Measurements from ENCODE around the gene TULP4. TPM values are rescaled to one million over a fixed set of nuclear protein-coding genes. Genes with fewer than 3 reads are reported as not detected.
"Not testable (repeated sequence)": the region's sequence is repeated elsewhere in the genome, so short reads cannot be mapped to it uniquely, and the experiment has no call there.

TULP4 gene
- total RNA-seq, 1 donor from 2014 or later: 105 TPM

- H3K27me3 ChIP-seq (ENCODE audit: control insufficient read depth, insufficient read depth, low read length): no peaks in the 10 kb centered on the region
- TF ChIP-seq CTCF (IDR thresholded peaks at IDR 0.05; ENCODE audit: insufficient read depth, low read length, poor library complexity, severe bottlenecking): no peak
- H3K4me3 ChIP-seq (ENCODE audit: low read depth, low read length): no peak overlapping the region
- no peak for DNase-seq (ENCODE audit: low read depth)
- H3K36me3 ChIP-seq (ENCODE audit: control insufficient read depth, insufficient read depth, low read length): no peaks in the 10 kb centered on the region
Observed at GRCh38 chr6:158290040-158290439, 22.2 kb upstream of the TULP4 start.

- Histone ChIP-seq H3K27me3 (ENCODE audit: control insufficient read depth, insufficient read depth, low read length) (no peaks in the 10 kb centered on the region), H3K4me3 (ENCODE audit: low read depth, low read length) (no peak overlapping the region), H3K36me3 (ENCODE audit: control insufficient read depth, insufficient read depth, low read length) (no peaks in the 10 kb centered on the region)
- no peak for DNase-seq (ENCODE audit: low read depth)
- no peak for TF ChIP-seq CTCF (IDR thresholded peaks at IDR 0.05; ENCODE audit: insufficient read depth, low read length, poor library complexity, severe bottlenecking)
Observed at GRCh38 chr6:158290659-158291058, 21.6 kb upstream of the TULP4 start.

GRCh38 chr6:158292016-158292415 is 20.2 kb upstream of the TULP4 start:
- no peak overlapping the region for H3K4me3 ChIP-seq (ENCODE audit: low read depth, low read length)
- DNase-seq (ENCODE audit: low read depth): no peak
- H3K27me3 ChIP-seq (ENCODE audit: control insufficient read depth, insufficient read depth, low read length): no peaks in the 10 kb centered on the region
- no peaks in the 10 kb centered on the region for H3K36me3 ChIP-seq (ENCODE audit: control insufficient read depth, insufficient read depth, low read length)
- no peak for TF ChIP-seq CTCF (IDR thresholded peaks at IDR 0.05; ENCODE audit: insufficient read depth, low read length, poor library complexity, severe bottlenecking)

- H3K36me3 ChIP-seq (ENCODE audit: control insufficient read depth, insufficient read depth, low read length): no peaks in the 10 kb centered on the region
- DNase-seq (ENCODE audit: low read depth): no peak
- no peaks in the 10 kb centered on the region for H3K27me3 ChIP-seq (ENCODE audit: control insufficient read depth, insufficient read depth, low read length)
- no peak overlapping the region for H3K4me3 ChIP-seq (ENCODE audit: low read depth, low read length)
- TF ChIP-seq CTCF (IDR thresholded peaks at IDR 0.05; ENCODE audit: insufficient read depth, low read length, poor library complexity, severe bottlenecking): no peak
Observed at GRCh38 chr6:158293122-158293521, 19.1 kb upstream of the TULP4 start.

GRCh38 chr6:158295976-158296853 is 16.1 kb upstream of the TULP4 start:
- not testable (repeated sequence) for DNase-seq (ENCODE audit: low read depth); H3K36me3 ChIP-seq (ENCODE audit: control insufficient read depth, insufficient read depth, low read length); H3K27me3 ChIP-seq (ENCODE audit: control insufficient read depth, insufficient read depth, low read length); H3K4me3 ChIP-seq (ENCODE audit: low read depth, low read length)

- not testable (repeated sequence) for DNase-seq (ENCODE audit: low read depth); H3K36me3 ChIP-seq (ENCODE audit: control insufficient read depth, insufficient read depth, low read length); H3K4me3 ChIP-seq (ENCODE audit: low read depth, low read length); H3K27me3 ChIP-seq (ENCODE audit: control insufficient read depth, insufficient read depth, low read length)
Observed at GRCh38 chr6:158296854-158297324, 15.4 kb upstream of the TULP4 start.

- H3K27me3 ChIP-seq (ENCODE audit: control insufficient read depth, insufficient read depth, low read length); H3K36me3 ChIP-seq (ENCODE audit: control insufficient read depth, insufficient read depth, low read length); DNase-seq (ENCODE audit: low read depth); H3K4me3 ChIP-seq (ENCODE audit: low read depth, low read length): not testable (repeated sequence)
Observed at GRCh38 chr6:158297657-158298056, 14.6 kb upstream of the TULP4 start.

GRCh38 chr6:158300306-158301143 is 11.7 kb upstream of the TULP4 start:
- DNase-seq (ENCODE audit: low read depth); H3K36me3 ChIP-seq (ENCODE audit: control insufficient read depth, insufficient read depth, low read length); H3K27me3 ChIP-seq (ENCODE audit: control insufficient read depth, insufficient read depth, low read length): not testable (repeated sequence)

GRCh38 chr6:158301561-158301960 is 10.7 kb upstream of the TULP4 start:
- H3K27me3 ChIP-seq (ENCODE audit: control insufficient read depth, insufficient read depth, low read length); DNase-seq (ENCODE audit: low read depth); H3K4me3 ChIP-seq (ENCODE audit: low read depth, low read length); H3K36me3 ChIP-seq (ENCODE audit: control insufficient read depth, insufficient read depth, low read length): not testable (repeated sequence)

More at GRCh38 chr6:158300306-158301143, 11.7 kb upstream of the TULP4 start:
- not testable (repeated sequence) for H3K4me3 ChIP-seq (ENCODE audit: low read depth, low read length)

- not testable (repeated sequence) for DNase-seq (ENCODE audit: low read depth); H3K4me3 ChIP-seq (ENCODE audit: low read depth, low read length); H3K27me3 ChIP-seq (ENCODE audit: control insufficient read depth, insufficient read depth, low read length); H3K36me3 ChIP-seq (ENCODE audit: control insufficient read depth, insufficient read depth, low read length)
Observed at GRCh38 chr6:158302195-158302796, 10.0 kb upstream of the TULP4 start.

Data from kidney epithelial cell (primary cell).